Measurements from ENCODE around the gene ITM2C.

ITM2C gene

DNA sequence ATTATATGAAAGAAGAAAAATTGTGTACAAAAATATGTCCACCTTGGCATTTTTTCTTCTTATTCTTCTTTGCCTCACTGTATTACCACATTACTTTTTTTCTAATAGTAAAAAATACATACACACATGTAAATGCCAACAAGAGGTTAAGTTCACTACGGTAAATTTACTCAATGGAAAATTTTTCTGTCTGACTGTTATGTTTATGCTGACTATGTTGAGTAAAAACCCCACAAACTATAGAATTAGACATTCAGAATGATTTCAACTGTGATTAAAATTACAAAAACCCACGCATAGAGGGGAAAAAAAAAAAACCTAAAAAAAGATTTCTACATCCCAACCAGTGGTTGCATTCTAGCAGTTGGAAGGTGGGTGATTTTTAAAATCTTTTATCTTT, 54.9 kb downstream of the ITM2C start:
- Histone ChIP-seq H3K36me3 (replicated peaks) (no peaks in the 10 kb centered on the region), H3K27me3 (ENCODE audit: low read depth) (no peaks in the 10 kb centered on the region), H3K4me3 (no peak overlapping the region), H3K4me1 (peaks cover 5% of the 10 kb centered on the region), H3K9me3 (no peaks in the 10 kb centered on the region)
- DNase-seq (ENCODE audit: low spot score in 2 of 2), result no peak
- in situ Hi-C loops (cut with MboI; ENCODE audit: low sequenced_read_pairs), result no loop called here

DNA sequence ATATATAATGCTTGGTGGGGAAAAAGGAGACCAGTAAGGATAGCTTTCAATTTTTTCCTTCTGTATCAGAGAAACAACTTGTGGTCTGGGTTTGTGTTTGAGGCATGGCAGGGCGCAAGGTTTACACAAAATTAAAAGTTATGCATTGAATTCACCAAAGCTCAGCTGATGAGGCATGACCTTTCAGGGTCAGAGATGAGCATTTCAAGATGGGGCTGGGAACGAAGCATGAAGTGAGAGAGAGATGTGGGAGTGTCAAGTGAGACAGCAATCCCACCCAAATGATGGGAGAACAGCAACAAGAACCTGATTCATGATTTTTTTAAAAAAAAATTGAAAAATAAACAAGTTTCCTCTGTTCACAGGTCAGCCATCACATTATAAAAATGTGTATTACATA, 55.4 kb downstream of the ITM2C start:
- Histone ChIP-seq H3K27me3 (ENCODE audit: low read depth) (no peaks in the 10 kb centered on the region), H3K4me3 (no peak overlapping the region), H3K9me3 (no peaks in the 10 kb centered on the region), H3K4me1 (peaks cover 5% of the 10 kb centered on the region), H3K36me3 (replicated peaks) (no peaks in the 10 kb centered on the region)
- no peak for DNase-seq (ENCODE audit: low spot score in 2 of 2)
- in situ Hi-C loops (cut with MboI; ENCODE audit: low sequenced_read_pairs), result no loop called here

DNA sequence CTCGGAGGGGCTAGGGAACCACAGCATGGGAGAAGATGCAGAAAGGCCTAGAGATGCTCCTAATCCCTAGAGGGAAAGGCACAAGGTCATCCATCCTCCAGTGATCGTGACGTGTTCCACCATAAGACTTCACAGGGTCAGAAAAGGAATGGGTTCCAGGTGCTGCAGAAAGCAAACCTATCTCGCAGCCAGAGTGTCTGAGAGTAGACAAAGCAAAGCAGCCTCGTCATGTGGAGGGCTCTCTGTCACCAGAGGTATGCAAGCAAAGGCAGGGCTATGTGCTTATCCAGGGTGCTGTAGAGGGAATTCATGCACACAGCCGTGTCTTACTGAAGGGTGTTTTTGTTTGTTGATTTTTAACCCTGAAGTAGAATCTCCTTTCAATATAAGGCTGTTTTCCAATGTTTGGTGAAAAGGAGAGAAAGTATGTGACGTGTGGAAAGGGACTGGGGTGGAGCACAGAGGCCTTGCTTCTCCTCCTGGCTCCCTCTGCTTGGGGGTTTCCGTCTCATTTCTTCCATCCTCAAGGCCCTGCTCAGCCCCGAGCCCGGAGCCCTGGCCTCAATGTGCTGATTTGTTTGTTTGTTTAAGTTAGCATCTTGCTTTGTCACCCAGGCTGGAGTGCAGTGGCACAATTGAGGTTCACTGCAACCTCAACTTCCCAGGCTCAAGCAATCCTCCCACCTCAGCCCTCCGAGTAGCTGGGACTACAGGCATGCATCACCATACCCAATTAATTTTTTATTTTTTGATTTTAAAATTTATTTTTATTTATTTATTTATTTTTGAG, 57.3 kb downstream of the ITM2C start:
- in situ Hi-C loops (cut with MboI; ENCODE audit: low sequenced_read_pairs), result no loop called here

DNA sequence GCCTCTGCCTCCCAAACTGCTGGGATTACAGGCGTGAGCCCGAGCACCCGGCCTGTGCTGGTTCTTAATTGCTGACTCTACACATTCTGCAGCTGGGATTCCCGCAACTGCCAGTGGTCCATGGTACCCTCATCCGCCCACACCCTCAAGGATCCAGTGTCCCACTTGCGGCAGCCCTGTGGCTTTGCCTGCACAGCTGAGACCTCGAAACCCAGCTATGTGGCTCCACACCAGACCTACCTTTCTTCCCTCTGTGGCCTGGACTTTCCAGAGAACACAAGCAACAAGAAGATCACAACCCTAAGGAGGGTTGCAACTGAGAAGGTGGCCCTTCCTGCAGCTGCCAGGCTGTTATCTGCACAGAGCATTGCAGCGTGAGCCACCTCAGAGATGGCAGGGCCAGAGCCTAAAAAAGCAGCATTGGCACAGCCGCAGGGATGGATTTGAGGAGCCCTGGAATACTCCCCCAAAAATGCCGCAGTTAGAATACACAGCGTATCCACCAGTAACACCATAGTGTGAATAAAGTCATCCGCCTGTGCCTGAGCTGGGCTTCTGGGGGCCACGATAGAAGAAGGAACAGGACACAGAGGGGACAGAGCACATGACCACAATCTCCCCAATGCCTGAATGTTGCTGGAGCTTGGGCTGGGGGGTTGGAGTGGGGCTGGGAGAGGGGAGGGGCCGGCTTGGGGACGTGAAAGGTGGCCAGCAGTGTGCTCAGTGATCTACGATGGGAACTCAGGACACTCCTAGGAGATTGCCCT, 58.4 kb downstream of the ITM2C start:
- Histone ChIP-seq H3K4me1 (peaks cover 5% of the 10 kb centered on the region), H3K4me3 (no peak overlapping the region), H3K9me3 (no peaks in the 10 kb centered on the region), H3K27me3 (ENCODE audit: low read depth) (no peaks in the 10 kb centered on the region), H3K36me3 (replicated peaks) (no peaks in the 10 kb centered on the region)
- DNase-seq (ENCODE audit: low spot score in 2 of 2), result no peak
- in situ Hi-C loops (cut with MboI; ENCODE audit: low sequenced_read_pairs), result no loop called here

More for the DNA sequence above, 57.3 kb downstream of the ITM2C start:
- DNase-seq (ENCODE audit: low spot score in 2 of 2), result no peak
- Histone ChIP-seq H3K4me1 (peaks cover 5% of the 10 kb centered on the region), H3K9me3 (no peaks in the 10 kb centered on the region), H3K4me3 (no peak overlapping the region), H3K27me3 (ENCODE audit: low read depth) (no peaks in the 10 kb centered on the region), H3K36me3 (replicated peaks) (no peaks in the 10 kb centered on the region)

DNA sequence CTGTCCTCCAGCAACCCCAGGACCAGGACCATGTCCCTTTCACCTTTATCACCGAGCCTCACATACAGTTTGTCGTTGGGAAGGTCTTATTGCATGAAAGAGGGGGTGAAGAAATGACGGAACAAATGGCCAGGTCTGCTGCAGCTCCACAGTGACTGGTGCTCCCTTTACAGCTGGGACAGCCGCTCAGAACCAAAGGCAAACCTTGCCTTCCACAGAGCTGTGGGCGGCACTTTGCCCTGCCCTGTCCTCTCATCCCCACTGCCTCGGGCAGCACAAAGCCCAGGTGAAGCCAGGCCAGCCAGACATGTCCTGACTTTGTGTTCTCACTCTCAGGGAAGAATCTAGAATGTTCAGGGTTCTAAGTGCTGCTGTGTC, 59.3 kb downstream of the ITM2C start:
- H3K4me3 ChIP-seq, result no peak overlapping the region
- in situ Hi-C loops (cut with MboI; ENCODE audit: low sequenced_read_pairs), result no loop called here
- H3K4me1 ChIP-seq, result no peaks in the 10 kb centered on the region
- H3K9me3 ChIP-seq, result no peaks in the 10 kb centered on the region
- no peak for DNase-seq (ENCODE audit: low spot score in 2 of 2)
- H3K36me3 ChIP-seq (replicated peaks), result no peaks in the 10 kb centered on the region
- H3K27me3 ChIP-seq (ENCODE audit: low read depth), result no peaks in the 10 kb centered on the region

DNA sequence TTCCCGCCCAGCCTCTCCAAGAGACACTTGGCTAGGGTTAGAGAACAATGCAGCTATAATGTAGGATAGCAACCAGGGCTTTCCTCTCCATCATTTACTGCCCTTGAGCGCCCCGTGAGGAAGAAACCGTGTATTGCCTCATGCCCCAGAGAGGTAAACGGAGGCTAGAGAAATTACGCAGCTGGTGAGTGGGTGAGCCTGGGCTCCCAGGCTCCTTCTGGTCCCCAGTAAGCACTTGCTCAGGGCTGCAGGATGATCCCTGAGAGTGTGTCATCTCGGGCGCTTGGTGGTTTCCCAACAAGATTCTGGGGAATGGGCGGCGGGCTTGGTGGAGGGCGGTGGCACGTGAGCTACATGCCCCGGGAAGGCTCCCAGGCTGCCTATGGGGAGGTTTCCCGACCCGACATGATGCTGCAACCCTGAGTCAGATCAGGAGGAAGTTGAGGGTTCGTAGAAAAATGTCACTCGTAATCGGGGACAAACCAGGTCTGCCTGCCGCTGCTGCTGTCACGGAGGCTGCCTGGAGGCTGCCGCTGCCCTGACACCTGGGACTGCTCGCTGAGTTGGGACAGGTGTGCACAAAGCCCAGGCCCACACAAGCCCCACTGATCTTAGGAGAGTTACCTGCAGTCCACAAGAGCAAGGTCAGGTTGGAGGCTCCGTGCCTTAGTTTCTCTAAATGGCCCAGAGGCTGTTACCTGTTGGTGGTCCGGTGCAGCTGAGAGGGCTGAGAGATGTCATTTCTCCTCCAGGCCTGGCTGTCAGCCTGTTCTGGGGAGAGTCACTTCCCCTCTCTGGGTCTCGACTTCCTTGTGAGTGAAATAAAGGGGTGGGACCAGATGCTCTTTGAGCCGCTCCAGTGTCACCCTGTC, 60.0 kb downstream of the ITM2C start, which contains the start of gene GPR55:
TSS of gene GPR55 (minus strand) at position 773 of the 872 bp plus-strand sequence. CDS start 14,280 bp downstream, outside the sequence.
- peak in 1 of 2 experiments; percentile 50 for DNase-seq (ENCODE audit: low spot score in 2 of 2)

DNA sequence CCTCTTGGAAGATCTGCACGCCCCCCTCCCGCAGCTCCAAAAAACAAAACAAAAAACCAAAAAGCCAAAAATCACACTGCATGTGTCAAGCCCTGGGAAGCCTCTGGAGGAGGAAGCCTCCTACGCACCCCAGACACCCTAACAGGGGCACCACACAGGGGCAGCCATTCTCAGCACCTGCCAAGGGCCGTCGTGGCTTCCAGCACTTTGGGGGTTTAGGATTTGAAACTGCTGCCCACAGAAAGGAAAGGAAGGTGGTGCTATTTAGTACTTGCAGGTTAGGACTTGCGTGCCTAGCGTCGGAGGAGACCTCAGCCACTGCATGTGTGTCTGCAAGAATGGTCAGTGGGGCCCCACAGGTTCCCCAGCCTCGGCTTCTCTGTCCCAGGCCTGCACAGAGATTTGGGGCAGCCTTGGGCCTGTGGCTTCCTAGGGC, 60.7 kb downstream of the ITM2C start:
- in situ Hi-C loops (cut with MboI; ENCODE audit: low sequenced_read_pairs), result no loop called here
- Histone ChIP-seq H3K4me1 (no peaks in the 10 kb centered on the region), H3K9me3 (no peaks in the 10 kb centered on the region), H3K36me3 (replicated peaks) (no peaks in the 10 kb centered on the region), H3K4me3 (no peak overlapping the region), H3K27me3 (ENCODE audit: low read depth) (no peaks in the 10 kb centered on the region)
- no peak for DNase-seq (ENCODE audit: low spot score in 2 of 2)

More for the DNA sequence above, 60.0 kb downstream of the ITM2C start, which contains the start of gene GPR55:
- no peaks in the 10 kb centered on the region for H3K36me3 ChIP-seq (replicated peaks)
- H3K4me3 ChIP-seq, result no peak within 1 kb of the TSS
- H3K4me1 ChIP-seq, result no peaks in the 10 kb centered on the region
- H3K27me3 ChIP-seq (ENCODE audit: low read depth), result no peaks in the 10 kb centered on the region
- in situ Hi-C loops (cut with MboI; ENCODE audit: low sequenced_read_pairs), result no loop called here
- no peaks in the 10 kb centered on the region for H3K9me3 ChIP-seq

DNA sequence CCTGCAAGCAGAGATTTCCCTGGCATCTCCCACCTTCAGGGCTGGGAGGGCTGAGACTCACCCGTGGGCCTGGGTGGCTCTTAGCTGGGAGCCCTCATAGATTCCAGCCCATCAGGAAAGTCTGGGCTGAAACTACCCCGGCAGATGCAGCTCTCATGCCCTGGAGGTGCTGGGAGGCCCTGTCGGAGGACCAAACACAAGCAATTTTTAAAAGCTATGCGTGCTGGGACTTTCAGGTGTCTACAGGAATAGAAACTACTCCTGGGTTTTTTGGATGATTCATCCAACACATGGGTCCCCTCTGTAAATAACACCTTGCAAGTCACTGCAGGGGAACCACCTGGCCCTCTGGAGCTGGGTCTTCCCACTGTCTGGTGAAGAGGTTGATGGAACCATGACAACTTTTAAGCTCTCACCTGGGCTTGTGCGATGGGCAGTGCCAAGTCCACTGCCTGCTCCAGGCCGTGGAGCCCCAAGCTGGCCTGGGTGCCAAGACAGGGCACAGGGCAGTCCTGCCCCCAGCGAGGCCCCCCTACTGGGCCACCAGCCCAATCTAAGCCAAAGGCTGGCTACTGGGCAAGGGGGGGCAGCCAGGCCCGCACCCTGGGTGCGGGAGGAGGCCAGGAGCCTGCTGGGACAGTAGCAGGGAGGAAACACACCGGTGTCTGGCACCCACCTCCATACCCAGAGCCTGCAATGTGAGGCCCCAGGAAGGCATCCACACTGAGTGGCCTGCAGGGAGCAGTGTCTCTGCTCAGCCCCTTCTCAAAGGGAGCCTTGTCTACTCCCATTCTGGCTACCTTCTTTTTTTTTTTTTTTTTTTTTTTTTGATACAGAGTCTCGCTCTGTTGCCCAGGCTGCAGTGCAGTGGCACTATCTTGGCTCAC, 61.4 kb downstream of the ITM2C start:
- H3K4me1 ChIP-seq, result no peaks in the 10 kb centered on the region
- H3K4me3 ChIP-seq, result no peak overlapping the region
- DNase-seq (ENCODE audit: low spot score in 2 of 2), result no peak
- H3K9me3 ChIP-seq, result no peaks in the 10 kb centered on the region
- H3K36me3 ChIP-seq (replicated peaks), result no peaks in the 10 kb centered on the region
- in situ Hi-C loops (cut with MboI; ENCODE audit: low sequenced_read_pairs), result no loop called here
- H3K27me3 ChIP-seq (ENCODE audit: low read depth), result no peaks in the 10 kb centered on the region

DNA sequence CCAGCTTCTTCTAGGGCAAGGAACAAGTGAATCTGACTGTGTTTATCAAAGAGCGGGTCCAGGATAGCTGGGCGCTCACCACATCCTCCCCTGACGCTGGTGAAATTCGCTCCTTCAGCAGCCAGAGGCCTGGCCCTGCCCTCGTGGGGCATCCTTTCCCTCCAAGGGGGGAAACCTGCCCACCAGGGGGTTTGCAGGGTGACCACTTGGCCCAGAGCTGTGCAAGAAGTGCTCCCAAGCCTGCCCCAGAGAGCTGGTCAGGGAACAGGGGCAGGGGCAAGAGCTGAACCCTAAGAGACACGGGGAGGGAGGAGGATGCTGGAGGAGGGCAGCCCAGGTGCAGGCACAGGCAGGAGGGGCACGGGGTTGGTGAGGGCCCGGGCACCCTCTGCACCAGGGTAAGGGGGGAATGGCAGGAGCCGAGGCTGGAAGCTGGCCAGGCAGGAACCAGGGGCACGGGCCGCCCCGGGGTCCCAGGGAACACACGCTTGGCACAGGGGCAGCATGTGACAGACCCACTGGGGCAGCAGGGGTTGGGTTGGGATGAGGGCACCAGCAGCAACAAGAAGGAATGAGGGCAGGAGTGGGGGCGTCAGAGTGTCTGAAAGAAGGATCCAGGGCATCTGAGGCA, 63.1 kb downstream of the ITM2C start:
- Histone ChIP-seq H3K4me3 (no peak overlapping the region), H3K4me1 (no peaks in the 10 kb centered on the region), H3K36me3 (replicated peaks) (no peaks in the 10 kb centered on the region), H3K27me3 (ENCODE audit: low read depth) (no peaks in the 10 kb centered on the region), H3K9me3 (no peaks in the 10 kb centered on the region)
- no peak for DNase-seq (ENCODE audit: low spot score in 2 of 2)
- in situ Hi-C loops (cut with MboI; ENCODE audit: low sequenced_read_pairs), result no loop called here
